Mucosa of descending colon (tissue), 3 donors: ENCODE data around the gene ETV6. TPM values are rescaled to one million over a fixed set of nuclear protein-coding genes. Genes with fewer than 3 reads are reported as not detected.

ENCODE experiments used
- ATAC-seq: fragments of 200-7000 bp; cut with Tn5 transposase; one replicate; pipeline ENCODE4 v1.9.1; 2020; ENCODE audit warnings: mild to moderate bottlenecking, moderate library complexity
- DNase-seq, 3 donors: peaks; one replicate each; pipeline ENCODE4 v3.0.0-alpha.2; 2020
- H3K36me3 ChIP-seq: fragments of 200-600 bp; one replicate; pipeline ENCODE4 v1.8.0; 2021; ENCODE audit warnings: low read depth, mild to moderate bottlenecking
- H3K4me1 ChIP-seq: fragments of 200-600 bp; one replicate; pipeline ENCODE4 v1.8.0; 2021; ENCODE audit warnings: low read depth, mild to moderate bottlenecking
- H3K4me3 ChIP-seq: fragments of 200-600 bp; one replicate; pipeline ENCODE4 v1.8.0; 2021; ENCODE audit warnings: mild to moderate bottlenecking
- H3K9me3 ChIP-seq: fragments of 200-600 bp; one replicate; pipeline ENCODE4 v1.8.0; 2021; ENCODE audit warnings: mild to moderate bottlenecking
- CTCF ChIP-seq: fragments of 200-600 bp; IDR thresholded peaks from one replicate; pipeline ENCODE4 v1.8.0; 2022; ENCODE audit warnings: antibody characterized with exemption, mild to moderate bottlenecking
- intact Hi-C, 2 donors: fragments of 100-400 bp; cut with DNase I in 1 of 2; cut with micrococcal nuclease in 1 of 2; formaldehyde crosslinking; loops; one replicate each; pipeline versions ENCODE4 v1.11.0 to v1.11.1; 2022; cut with DNase I, micrococcal nuclease
- total RNA-seq, 3 donors: library from RNA; stranded (reverse); fragmentation: NEBNext Ultra II Directional in 2 of 3; extraction: Animal tissue kit (Norgen Biotek cat#: 25700) in 2 of 3; gene quantifications; one replicate each; pipeline versions ENCODE4 v1.2.1 to v1.2.4, GENCODE V29; 2021 to 2023
- donor health status: DM: no; HTN: no; CAD: no; lungs with moderate emphysema.
- donor health status: DM: no; HTN: no; CAD: no.
- donor health status: DM: no; HTN: yes; CAD: no.

Gene ETV6
- total RNA-seq, 3 donors from 2014 or later: 60.9 to 74.3 (median 72.8) TPM

GRCh38 chr12:11847539-11847938 lies 198.1 kb downstream of the ETV6 start:
- Histone ChIP-seq H3K36me3 (no peaks in the 10 kb centered on the region), H3K4me3 (no peak overlapping the region), H3K4me1 (peaks cover 4% of the 10 kb centered on the region), H3K9me3 (no peaks in the 10 kb centered on the region)
- intact Hi-C loops: no loop called here
- ATAC-seq: peak; percentile 8
- no peak for DNase-seq
- no peak for TF ChIP-seq CTCF

- no peaks in the 10 kb centered on the region for H3K9me3 ChIP-seq
- intact Hi-C loops: no loop called here
- H3K4me1 ChIP-seq: peaks cover 7% of the 10 kb centered on the region
- H3K4me3 ChIP-seq: no peak overlapping the region
- no peaks in the 10 kb centered on the region for H3K36me3 ChIP-seq
- no peak for DNase-seq
- no peak for ATAC-seq
- no peak for TF ChIP-seq CTCF
Measured at GRCh38 chr12:11849757-11850504, 200.5 kb downstream of the ETV6 start.

- Histone ChIP-seq H3K9me3 (no peaks in the 10 kb centered on the region), H3K4me1 (peaks cover 11% of the 10 kb centered on the region), H3K4me3 (no peak overlapping the region), H3K36me3 (no peaks in the 10 kb centered on the region)
- DNase-seq (peak in 1 of 3 donors; percentile 64), ATAC-seq (peak; percentile 38)
- TF ChIP-seq CTCF: no peak
- intact Hi-C loops: no loop called here
Measured at GRCh38 chr12:11853126-11853525, 203.7 kb downstream of the ETV6 start.

GRCh38 chr12:11854011-11854499 lies 204.6 kb downstream of the ETV6 start:
- intact Hi-C loops: no loop called here
- no peaks in the 10 kb centered on the region for H3K9me3 ChIP-seq
- H3K36me3 ChIP-seq: no peaks in the 10 kb centered on the region
- no peak overlapping the region for H3K4me3 ChIP-seq
- ATAC-seq (peak; percentile 38), DNase-seq (peak in 1 of 3 donors; percentile 30)
- peaks cover 11% of the 10 kb centered on the region for H3K4me1 ChIP-seq
- TF ChIP-seq CTCF: no peak

GRCh38 chr12:11855983-11856374 lies 206.5 kb downstream of the ETV6 start:
- intact Hi-C loops: no loop called here
- H3K9me3 ChIP-seq: no peaks in the 10 kb centered on the region
- peaks cover 11% of the 10 kb centered on the region for H3K4me1 ChIP-seq
- no peak overlapping the region for H3K4me3 ChIP-seq
- DNase-seq (no peak), ATAC-seq (peak; percentile 77)
- H3K36me3 ChIP-seq: no peaks in the 10 kb centered on the region
- no peak for TF ChIP-seq CTCF
